HG03139 (cell line): Measurements from ENCODE around the gene ZBTB7C.

Experiments
- ATAC-seq: cut with Tn5 transposase; IDR thresholded peaks from one replicate; pipeline ENCODE4 v1.9.1; 2021; ENCODE audit not compliant: unreplicated experiment

ZBTB7C gene

DNA sequence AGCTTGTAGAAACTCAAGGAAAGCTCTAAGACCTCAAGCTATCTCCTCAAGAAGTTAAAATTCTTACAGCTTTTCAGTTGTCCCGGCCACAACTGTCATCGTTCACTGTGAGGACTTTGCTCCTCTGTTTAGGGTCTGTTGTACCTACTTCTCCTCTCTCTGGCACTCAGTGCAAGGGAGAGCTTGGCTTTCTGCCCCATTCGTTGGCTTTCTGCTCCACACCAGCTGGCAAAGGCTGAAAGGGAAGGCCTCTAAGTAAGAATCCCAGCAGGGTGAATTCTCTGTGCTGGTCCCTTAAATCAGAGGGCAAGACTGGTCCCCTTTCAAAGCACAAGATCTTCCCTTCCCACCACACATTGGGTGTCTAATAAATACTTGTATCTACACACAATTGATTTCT lies 17.3 kb downstream of the ZBTB7C start:
- no peak for ATAC-seq

DNA sequence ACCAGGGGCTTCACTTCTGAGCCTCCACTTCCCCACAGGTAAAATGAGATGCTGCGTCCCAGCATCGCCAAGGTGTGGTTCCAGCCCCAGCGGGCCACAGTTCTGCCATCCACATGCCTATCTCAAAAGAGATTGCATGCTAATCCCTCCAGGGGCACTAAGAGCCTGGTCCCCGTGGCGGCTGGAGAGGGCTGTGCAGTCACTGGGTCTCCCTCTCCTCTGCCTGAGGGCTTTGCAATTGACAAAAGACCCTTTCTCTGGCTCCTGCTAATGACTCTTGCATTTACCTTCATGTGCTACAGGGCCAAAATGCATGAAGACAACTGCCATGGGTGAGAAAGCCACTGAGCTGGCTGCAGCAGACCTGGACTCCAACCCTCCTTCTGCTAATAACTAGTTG lies 18.5 kb downstream of the ZBTB7C start:
- no peak for ATAC-seq

DNA sequence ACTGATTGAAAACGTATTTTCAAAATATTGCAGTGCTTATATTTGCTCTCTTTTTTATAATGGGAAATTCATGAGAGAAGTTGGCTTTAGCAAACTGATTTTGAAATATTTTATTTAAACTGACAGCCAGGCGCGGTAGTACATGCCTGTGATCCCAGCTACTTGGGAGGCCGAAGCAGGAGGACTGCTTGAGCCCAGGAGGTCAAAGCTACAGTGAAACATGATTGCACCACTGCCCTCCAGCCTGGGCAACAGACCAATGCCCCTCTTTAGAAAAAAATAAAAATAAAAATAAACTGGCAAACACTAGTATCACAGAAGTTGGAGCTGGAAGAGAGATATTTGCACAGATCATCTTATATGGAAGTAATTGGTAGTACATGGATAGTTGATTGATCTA lies 20.7 kb downstream of the ZBTB7C start:
- ATAC-seq = no peak

DNA sequence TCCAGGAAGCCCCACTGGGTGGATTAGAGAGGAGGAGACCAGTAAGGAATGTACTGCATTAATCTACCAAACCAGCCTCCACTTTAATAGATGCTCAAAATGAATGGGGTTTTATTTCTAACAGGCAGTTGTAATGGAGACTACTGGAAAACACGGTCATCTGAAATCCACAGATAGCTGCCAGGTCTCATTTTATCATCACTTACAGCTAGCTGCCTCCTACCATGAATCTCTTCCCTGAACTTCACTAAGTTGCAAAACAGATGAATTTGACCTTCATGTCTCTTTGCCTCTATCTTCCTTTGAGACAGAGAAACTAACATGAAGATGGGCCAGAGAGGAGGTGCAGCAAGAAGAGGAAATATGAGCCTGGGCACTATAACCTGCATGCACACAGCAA lies 21.9 kb downstream of the ZBTB7C start:
- ATAC-seq = no peak

DNA sequence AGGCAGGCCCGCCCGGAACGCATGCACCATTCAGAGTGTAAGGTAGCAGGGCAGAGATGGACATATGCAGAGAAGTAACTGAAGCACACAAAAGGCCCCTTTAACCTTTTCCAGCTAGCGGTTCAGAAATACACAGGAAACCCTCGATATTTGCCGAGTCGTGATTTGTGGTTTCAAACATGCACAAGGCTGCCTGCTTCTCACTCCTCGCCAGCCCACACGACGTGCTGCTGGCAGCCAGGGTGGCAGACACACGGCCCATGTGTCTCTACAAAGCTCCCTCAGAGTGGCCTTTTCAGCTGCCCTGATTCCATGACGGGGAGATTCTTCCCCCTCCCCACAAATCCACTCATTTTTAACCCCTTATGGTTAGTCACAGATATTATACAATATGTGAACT lies 23.6 kb downstream of the ZBTB7C start:
- ATAC-seq = no peak

DNA sequence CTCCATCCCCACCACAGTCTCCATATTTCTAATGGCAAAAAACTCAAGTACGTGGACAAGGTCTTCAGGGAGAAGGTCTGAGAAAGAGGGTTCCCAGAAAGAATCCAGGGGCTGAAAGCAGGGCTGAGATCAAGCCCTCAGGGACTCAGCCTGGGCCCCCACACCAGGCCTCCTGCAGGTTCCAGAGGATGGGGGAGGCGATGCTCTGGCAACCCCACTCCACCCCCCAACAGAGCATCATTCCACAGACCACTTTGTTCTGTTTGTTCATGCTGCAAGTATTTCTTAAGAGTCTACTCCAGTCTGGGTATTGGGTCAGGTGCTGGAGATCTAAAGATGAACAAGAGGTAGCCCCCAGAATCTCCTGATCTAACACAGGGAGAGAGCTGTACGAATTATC lies 32.2 kb downstream of the ZBTB7C start:
- ATAC-seq = no peak

DNA sequence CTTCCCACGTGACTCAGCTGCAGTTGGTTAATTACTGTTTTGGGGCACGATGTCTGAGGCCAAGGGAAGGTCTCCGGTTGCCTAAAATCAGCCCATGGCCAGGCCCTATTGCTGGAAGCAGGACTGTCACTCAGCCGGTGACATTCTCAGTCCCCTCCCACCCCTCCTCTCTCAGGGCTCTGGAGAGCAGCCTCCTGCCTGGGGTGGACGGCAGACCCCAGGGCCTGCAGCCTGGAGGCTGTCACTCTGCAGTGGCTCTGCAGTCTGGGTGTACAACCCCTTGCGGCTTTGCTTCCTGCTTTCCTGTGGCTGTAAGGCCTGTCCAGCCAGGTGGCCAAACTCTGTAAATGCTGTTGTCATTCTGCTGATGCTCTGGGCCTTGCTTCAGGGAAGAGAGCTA lies 32.8 kb downstream of the ZBTB7C start:
- no peak for ATAC-seq

DNA sequence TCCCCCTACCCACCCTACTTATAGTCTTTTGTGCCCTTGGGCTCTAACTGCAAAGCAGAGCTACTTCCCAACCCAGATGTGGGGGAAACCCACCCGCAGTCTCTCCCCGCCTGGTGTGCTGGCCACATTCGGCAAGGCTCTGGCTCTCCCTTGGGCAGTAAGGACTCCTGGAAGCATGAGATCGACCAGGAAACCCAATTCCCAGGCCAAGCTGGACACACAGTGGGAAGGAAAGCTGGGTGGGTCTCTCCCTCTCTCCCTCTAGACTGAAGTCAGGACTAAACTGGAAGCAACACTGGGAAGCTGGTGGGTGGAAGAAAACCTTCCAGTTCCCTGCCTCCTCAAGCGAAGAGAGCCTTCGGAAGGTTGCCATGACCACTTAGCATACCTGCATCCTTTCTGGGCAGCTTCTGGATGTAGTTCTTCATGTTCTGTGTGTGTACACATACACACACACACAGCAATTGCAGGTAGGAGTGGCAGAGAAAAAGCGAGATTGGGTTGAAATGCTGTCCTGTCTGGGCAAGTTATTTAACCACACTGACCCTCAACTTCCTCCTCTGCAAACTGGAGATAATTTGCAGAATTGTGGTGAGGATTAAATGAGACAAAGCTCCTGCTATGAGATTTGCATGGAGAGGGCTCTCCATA lies 33.9 kb downstream of the ZBTB7C start:
- ATAC-seq = no peak

DNA sequence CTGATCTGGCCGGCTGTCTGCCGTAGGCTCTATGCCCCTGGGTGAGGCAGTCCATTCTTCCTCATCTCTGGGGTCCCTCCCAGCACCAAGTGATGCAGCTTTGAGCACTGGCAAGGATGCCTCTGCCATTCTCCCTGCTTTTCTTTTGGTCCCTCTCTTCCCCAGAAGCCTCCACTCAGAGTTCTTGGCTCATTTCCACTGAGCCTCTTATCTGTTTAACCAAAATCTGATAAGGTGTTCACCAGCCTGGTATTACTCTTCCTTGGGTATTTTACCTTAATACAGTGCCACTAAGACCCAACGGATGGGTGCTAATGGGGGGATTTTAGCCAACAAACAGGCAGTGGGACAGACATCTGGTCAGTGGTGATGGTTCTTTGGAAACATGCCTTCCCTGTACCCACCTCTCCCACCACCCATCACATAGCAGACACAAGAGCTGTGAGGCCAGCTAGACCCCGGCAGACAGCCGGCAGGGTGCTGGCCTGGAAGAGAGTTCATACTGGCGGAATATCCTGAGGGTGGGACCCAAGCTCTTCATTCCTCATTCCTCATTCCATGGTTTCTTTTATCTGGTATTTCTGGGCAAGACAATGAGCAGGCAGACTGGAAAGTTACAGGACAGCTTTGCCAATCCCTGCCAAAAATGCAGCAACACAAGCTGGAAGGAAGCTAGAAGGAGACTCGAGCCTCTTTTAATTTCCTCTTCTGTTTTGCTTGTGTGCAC lies 34.6 kb downstream of the ZBTB7C start:
- no peak for ATAC-seq

DNA sequence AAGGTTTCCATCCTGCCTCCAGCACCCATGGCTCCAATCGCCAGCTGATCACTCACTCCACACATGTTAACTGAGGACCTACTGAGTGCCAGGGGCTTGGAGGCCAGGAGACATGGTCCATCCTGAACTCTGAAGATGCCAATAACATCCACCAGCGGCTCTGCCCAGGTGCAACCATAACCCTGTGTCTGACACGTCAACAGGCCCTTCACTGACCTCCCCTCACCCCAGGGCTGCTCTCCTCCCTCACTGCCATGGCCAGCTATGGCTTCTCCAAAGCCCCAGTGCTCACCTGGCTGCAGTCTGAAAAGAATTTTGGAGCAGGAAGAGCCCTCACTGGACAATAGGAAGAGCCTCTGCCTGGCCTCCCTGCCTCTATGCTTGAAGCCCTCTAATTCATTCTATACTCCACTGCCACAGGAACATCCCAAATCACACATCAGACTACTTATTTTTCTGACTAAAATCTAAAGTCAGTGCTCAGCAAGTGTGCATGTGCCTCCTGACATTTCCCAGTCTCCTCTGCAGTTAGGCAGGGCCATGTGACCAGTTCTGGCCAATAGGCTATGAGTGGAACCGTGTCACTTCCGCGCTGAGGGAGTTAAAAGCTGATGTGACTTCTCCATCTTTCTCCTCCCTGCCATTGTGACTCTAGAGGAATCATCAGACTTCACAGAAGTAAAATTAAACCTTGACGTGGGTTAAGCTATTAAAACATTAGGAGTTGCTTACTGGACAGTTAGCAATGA lies 37.2 kb downstream of the ZBTB7C start:
- no peak for ATAC-seq

DNA sequence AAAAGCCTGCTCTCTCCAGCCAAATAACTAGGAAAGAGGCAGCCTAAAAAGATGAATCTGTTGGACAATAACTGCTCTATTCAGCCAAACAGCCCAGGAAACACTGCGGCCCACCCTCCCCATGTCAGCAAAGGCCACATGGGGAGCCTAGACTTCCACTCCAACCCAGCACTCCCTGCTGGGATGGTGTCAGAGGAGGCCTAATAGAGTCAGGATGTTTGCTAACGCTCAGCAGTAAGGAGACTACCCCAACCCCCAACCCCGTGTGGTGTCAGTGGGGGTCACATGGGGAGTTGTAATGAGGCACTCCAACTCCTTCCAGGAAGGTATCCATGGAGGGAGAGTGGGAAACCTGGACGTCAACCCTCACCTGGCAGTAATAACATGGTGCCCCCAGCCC lies 41.6 kb downstream of the ZBTB7C start:
- ATAC-seq = no peak

DNA sequence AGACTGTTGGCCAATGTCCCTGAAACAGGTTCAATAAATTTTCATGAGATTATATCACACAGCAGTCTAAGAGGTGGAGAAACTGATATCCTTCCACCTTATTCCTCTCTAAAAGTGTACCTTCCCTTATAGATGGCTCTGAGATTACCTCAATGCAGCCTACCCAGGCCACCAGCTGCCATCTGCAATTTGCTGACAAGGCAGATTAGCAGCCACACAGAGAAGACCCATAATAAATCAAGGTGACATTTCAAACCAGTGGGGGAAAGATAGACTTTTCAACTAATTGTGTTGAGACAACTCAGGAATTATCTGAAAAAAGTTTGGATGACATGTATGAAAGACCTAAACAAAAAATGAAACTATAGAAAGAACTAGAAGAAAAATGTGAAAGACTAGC lies 43.2 kb downstream of the ZBTB7C start:
- no peak for ATAC-seq

DNA sequence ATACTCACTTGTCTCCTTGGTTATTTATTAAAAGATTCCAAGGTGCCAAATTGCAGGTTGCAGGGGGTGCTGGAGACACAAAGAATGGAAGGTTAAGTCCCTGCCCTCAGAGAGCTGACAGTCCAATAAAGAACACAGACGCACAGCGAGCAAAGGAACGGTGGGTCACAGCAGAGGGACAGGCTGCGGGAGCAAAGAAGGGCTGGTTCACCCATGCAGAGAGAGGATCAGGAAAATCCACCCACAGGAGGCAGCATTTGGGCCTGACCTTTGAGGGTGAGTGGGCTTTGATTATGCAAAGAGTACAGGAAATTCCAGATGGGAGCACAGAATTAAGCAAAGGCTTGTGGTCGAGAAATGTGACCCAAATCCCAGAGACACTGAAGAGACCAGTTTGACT lies 45.0 kb downstream of the ZBTB7C start:
- no peak for ATAC-seq

DNA sequence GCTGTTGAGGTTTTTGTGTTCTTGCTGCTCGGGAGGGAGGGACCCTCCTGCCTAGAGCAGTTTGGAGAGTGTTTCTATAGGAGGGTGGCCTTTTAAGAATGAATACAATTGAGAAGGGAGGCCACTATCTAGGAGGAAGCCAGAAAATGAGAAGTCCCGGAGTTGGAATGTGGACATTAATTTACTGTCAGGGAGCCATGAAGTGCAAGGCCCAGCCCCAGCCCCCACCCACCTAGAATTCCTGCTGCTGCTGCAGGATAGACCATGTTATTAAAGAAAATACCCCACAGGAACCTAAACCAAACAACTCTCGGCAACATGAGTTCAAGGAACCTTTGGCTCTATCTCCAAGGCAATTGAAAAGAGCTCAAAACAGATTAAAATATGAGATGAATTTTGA lies 46.0 kb downstream of the ZBTB7C start:
- no peak for ATAC-seq

DNA sequence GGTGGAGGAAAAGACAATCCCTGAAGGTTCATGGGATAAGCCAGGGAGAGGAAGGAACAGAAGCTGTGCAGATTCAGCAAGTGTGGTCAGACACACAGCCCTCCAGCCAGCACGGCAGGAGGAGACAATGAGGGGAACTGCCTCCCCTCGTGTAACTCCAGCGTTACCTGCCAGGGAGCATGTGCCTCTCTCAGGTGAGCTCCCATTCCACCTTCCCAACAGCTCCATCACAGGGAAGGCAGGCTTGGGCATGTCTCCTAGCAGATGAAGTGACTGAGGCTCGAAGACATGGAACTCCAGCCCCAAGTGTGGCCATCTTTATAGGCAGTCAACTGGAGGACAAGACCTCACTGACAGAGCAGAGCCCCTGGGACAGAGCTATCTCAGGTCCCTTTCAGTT lies 47.4 kb downstream of the ZBTB7C start:
- no peak for ATAC-seq

DNA sequence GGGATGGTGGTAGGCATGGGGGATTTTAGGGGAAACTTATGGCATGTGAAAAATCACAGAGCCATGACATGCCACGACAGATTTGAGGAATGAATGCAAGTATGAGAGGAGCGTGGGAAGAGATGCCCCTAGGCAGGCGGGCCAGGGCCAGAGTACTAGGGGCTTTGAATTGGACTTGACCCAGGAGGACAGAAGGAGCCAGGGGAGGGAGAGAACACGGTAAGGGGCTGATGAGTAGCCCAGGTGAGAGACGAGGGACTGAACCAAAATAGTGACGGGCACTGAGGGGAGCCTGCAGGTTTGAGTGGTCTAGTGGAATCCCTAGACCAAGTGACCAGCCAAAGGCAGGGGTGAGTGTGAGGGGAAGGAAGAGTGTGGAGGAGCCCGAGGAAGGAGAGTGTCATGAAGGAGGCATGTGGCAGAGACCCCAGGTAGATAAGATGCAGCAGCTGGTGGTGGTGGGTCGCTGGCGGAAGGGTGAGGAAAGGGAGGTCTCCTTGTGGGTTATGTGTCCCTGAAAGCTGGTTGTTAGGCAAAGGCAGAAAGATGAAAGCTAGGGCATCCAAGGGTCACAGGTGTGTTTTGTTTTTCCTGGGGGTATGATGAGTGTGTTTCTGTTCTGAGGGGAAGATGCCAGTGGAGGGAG lies 48.7 kb downstream of the ZBTB7C start:
- no peak for ATAC-seq

DNA sequence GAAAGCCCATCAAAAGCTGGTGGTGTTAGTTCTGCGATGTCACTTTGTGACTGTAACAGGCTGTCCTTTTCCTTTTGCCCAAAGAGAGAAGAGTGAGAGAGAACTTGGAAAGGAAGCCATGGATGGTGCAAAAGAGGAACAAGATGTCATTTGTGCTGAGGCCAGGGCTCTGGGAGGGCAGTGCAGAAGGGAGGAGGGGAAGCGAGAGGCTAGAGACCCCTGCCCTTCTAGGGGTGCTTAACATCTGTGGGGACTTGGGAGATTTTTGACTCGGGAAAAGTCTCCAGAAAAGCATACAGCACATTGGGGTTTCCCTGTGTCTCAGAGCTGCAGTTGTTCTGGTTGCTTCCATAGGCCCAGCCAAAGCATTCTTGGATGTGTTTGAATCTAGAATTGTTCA lies 49.6 kb downstream of the ZBTB7C start:
- ATAC-seq = no peak

DNA sequence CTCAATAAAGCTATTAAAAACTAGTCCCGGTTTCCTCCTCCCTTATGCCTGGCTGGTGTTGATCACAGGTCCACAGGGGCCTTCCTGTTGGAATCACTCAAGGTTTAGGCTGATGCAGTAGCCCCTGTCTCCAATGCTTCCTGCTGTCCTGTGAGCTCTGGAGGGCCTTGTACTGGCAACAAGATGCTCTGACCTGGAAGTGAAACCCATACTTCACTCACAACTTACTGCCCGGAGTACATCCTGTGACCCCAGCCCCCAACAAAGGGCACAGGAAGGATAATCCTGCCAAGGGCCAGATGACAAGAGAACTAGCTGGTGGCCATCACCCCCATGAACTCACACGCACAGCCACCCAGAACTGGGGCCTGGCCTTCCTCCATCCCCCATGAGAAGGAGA lies 50.3 kb downstream of the ZBTB7C start:
- no peak for ATAC-seq

DNA sequence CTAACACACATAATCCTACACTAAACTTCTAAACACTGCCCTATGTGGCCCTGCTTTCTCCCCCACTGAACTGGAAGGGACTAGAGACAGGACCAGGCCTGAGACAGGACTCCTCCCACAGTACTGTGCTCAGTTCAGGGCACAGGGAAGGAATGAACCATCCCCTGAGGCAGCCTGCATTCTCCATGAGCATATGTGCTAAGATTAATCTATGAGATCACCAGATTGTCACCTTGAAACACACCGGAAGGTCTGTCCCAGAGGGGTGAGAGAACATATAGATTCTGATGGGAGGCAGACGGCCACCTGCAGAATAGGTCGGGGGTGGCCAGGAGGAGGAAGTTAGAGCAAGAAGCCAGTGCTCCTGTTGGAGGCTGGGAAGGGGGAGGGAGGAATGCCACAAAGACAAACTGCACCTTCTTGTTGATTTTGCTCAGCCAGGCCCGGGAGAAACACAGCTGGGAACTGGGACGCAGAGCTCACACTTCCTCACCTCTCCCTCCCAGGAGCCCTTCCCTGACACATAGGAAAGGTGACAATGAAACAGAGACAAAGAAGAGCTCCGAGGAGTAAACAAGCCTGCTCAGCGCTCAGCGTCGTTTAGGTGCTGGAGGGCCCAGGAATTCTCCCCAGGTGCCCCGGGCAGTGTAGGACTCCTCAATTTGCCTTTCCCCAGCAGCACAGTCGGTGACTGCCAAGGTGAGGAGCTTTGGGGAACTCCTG lies 52.1 kb downstream of the ZBTB7C start:
- no peak for ATAC-seq

DNA sequence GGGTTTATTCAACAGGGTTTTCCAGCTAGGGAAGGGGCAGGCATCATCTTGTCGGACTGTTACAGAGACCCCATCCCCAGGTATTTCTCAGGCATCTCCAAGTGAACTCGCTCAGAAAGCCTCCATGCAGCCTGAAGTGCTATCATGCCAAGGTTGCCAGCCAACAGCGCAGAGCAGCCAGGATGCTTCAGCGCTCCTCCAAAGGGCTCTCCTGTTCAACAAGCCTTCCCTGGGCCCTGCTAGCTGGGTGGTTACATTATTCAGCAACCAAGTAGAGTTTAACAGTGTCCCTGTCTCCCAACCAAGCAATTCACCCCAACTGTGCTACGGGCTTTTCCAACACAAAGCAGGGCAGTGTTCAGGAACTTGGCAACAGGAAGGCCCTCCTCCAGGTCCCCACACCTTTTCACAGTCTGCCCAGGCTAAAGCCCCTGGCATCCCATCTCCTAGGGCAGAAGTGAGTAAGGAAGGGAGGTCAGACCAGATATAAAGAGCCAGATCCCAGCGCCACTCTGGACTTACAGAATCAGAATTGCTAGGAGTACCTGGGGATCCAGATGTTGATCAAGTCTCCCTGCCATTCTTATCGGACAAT lies 52.9 kb downstream of the ZBTB7C start:
- no peak for ATAC-seq
